ENCODE measurements around the gene RASAL1. TPM values are rescaled to one million over a fixed set of nuclear protein-coding genes. Genes with fewer than 3 reads are reported as not detected.
A peak's percentile ranks its signal among the peaks of the same experiment; 100 is the strongest.

RASAL1 gene
- total RNA-seq, 4 donors from 2014 or later = not detected

DNA sequence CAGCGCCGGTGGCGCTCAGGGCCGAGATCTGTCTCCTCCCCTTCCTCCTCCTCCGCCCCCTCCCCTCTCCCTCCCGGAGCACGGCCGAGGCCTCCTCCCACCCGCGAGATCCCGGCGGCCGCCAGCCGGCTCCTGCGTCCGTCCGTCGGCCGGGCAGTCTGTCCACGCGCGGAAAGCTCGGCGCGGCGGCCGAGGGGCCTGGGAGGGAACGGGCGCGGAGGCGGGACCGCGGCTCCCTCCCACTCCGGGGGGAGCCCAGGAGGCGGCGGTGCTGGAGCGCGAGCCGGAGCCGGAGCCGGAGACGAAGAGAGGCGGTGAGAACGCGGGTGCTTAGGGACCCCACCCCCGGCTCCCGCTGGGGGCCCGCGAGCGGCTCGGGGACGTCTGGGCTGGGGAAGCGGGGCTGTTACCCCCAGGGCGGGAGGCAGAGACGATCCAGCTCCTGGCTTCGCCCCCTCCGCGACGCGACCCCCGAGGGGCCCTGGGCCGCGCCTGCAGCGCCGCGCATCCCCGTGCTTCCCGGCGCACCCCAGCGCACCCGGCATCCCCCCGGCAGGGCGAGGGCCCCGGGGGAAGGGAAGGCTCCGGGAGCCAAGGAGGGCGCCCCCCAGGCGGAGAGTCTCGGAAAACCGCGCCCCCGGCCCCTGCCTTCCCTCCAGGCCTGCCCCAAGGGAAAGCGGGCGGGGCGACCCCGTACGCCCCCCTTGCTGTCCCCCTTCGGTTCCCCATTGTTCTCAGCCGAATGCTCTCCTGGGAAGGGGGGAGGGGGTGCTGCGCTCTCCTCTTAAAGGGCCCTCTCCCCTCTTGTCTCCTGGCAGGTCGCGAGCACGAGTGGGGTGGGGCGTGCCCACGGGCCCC lies 78.7 kb downstream of the RASAL1 start, which contains the start of gene DTX1:
DTX1 (plus strand) TSS at position 100 of the 858 bp plus-strand sequence. CDS start 1,463 bp downstream, outside the sequence.
- peak; percentile 41 for ATAC-seq (ENCODE audit: low FRiP score)
- DNase-seq (ENCODE audit: low spot score) = no peak
- no peak for TF ChIP-seq CTCF (IDR thresholded peaks at IDR 0.05)

- ATAC-seq (ENCODE audit: low FRiP score) (no peak), DNase-seq (ENCODE audit: low spot score) (no peak)
- TF ChIP-seq CTCF (IDR thresholded peaks at IDR 0.05) = no peak
Measured at GRCh38 chr12:113056381-113056630, 79.3 kb downstream of the RASAL1 start.

GRCh38 chr12:113055594-113056380 lies 79.8 kb downstream of the RASAL1 start:
- DNase-seq (ENCODE audit: low spot score) (no peak), ATAC-seq (ENCODE audit: low FRiP score) (no peak)
- TF ChIP-seq CTCF (IDR thresholded peaks at IDR 0.05) = no peak

DNA sequence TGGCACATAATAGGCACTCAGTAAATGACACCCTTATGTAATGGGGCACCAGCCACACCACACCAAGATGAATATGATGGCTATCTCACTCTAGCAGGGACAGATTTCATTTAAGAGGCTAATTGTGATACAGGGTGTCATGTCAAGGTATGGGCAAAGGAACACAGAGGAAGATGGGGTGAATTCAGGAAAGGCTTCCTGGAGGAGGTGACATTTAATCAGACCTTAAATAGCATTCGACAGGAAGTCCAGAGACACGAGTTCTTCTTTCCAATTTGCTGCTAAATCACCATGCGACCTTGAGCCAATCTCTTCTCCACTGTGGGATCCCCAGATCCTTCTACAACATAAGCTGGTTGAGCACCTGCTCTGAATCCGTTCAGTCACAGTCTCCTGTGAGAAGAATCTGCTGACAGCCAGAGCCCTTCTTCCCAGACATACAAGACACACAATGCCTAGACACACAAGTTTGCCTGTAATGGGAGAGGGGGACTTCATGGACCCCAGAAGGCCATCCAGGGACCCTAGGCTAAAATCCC lies 80.5 kb downstream of the RASAL1 start:
- no peak for DNase-seq (ENCODE audit: low spot score)
- no peak for ATAC-seq (ENCODE audit: low FRiP score)
- no peak for TF ChIP-seq CTCF (IDR thresholded peaks at IDR 0.05)

DNA sequence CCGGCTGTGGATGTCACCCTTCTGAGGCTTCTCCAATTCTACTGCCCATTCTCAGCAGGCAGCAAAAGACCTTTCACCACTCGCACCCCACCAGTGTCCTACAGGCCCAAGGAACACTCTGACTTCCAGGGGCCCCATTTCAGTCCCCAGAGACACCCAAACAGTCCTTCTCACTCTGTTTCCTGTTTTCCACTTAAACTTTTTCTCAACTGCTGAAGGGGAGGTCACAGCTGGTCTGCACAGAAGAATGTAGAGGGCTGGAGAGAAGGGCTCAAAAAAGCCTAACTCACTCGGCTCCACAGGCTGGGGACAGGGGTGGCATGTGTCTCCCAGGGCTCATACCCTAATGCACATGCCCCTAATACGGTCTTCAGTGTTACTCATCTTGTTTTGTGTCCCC lies 83.2 kb downstream of the RASAL1 start:
- ATAC-seq (ENCODE audit: low FRiP score) (no peak), DNase-seq (ENCODE audit: low spot score) (no peak)
- TF ChIP-seq CTCF (IDR thresholded peaks at IDR 0.05) = no peak

- TF ChIP-seq CTCF (IDR thresholded peaks at IDR 0.05) = no peak
- DNase-seq (ENCODE audit: low spot score) = no peak
- no peak for ATAC-seq (ENCODE audit: low FRiP score)
Measured at GRCh38 chr12:113051759-113052158, 83.8 kb downstream of the RASAL1 start.

Data from omental fat pad (tissue), 4 donors.